Mesendoderm (in vitro differentiated cells): Measurements from ENCODE around the gene KCNK18.
A peak's percentile ranks its signal among the peaks of the same experiment; 100 is the strongest.

ENCODE experiments used
- DNase-seq: peaks from one replicate; pipeline ENCODE4 v3.0.0; 2013
- H2AK5ac ChIP-seq: 2 replicates; pipeline ENCODE4 v1.6.1; 2013; ENCODE audit warnings: low read length, inconsistent platforms
- H2BK120ac ChIP-seq: 2 replicates; pipeline ENCODE4 v1.6.1; 2013; ENCODE audit warnings: low read depth, mild to moderate bottlenecking, low read length, moderate library complexity, mixed read lengths
- H2BK15ac ChIP-seq: replicated peaks from 2 replicates; pipeline ENCODE4 v1.6.1; 2013; ENCODE audit warnings: low read depth, mild to moderate bottlenecking, moderate library complexity
- H2BK5ac ChIP-seq: 2 replicates; pipeline ENCODE4 v1.6.1; 2013; ENCODE audit warnings: low read length, inconsistent platforms
- H3K18ac ChIP-seq: 2 replicates; pipeline ENCODE4 v1.6.1; 2013; ENCODE audit warnings: mild to moderate bottlenecking, low read length, mixed read lengths
- H3K23ac ChIP-seq: one replicate; pipeline ENCODE4 v1.6.1; 2013; ENCODE audit warnings: low read length
- H3K27ac ChIP-seq: 2 replicates; pipeline ENCODE4 v1.5.1; 2013; ENCODE audit warnings: low read depth, mild to moderate bottlenecking, inconsistent platforms, low read length, moderate library complexity
- H3K27me3 ChIP-seq: 2 replicates; pipeline ENCODE4 v1.6.1; 2013; ENCODE audit warnings: low read length, control low read depth, mild to moderate bottlenecking, inconsistent platforms; ENCODE audit not compliant: insufficient read depth, poor library complexity
- H3K36me3 ChIP-seq: 2 replicates; pipeline ENCODE4 v1.6.1; 2013; ENCODE audit warnings: low read length, inconsistent platforms; ENCODE audit not compliant: control insufficient read depth, insufficient read depth
- H3K4ac ChIP-seq: one replicate; pipeline ENCODE4 v1.6.1; 2013; ENCODE audit warnings: low read depth, mild to moderate bottlenecking, low read length, moderate library complexity
- H3K4me1 ChIP-seq: 2 replicates; pipeline ENCODE4 v1.6.1; 2013; ENCODE audit warnings: low read depth, low read length, inconsistent platforms; ENCODE audit not compliant: control insufficient read depth
- H3K4me2 ChIP-seq: 2 replicates; pipeline ENCODE4 v1.6.1; 2013; ENCODE audit warnings: low read length
- H3K4me3 ChIP-seq: 2 replicates; pipeline ENCODE4 v1.5.1; 2013; ENCODE audit warnings: mild to moderate bottlenecking, low read length
- H3K56ac ChIP-seq: one replicate; pipeline ENCODE4 v1.6.1; 2013; ENCODE audit warnings: low read length
- H3K79me1 ChIP-seq: 2 replicates; pipeline ENCODE4 v1.6.1; 2013; ENCODE audit warnings: low read length, inconsistent platforms
- H3K79me2 ChIP-seq: 2 replicates; pipeline ENCODE4 v1.6.1; 2013; ENCODE audit warnings: mild to moderate bottlenecking, low read length; ENCODE audit not compliant: control insufficient read depth, insufficient read depth
- H3K9ac ChIP-seq: 2 replicates; pipeline ENCODE4 v1.6.1; 2013; ENCODE audit warnings: low read length, inconsistent platforms
- H4K5ac ChIP-seq: one replicate; pipeline ENCODE4 v1.6.1; 2013; ENCODE audit warnings: low read length
- H4K8ac ChIP-seq: one replicate; pipeline ENCODE4 v1.6.1; 2013; ENCODE audit warnings: low read depth, mild to moderate bottlenecking, control low read depth, low read length, moderate library complexity
- whole genome bisulfite sequencing: extraction: QIAGEN DNeasy Blood & Tissue Kit; methylation state at CpG from one replicate; pipeline ENCODE4 v1.1.7; 2013; ENCODE audit warnings: low lambda C conversion rate, missing lambda C conversion rate; ENCODE audit not compliant: insufficient coverage; ENCODE audit errors: extremely low coverage; 5-methylcytosine and 5-hydroxymethylcytosine counted together

Gene KCNK18

GRCh38 chr10:117175215-117175900 lies 21.9 kb upstream of the KCNK18 start:
- no peak for DNase-seq
- H4K5ac ChIP-seq: no peak overlapping the region
- H3K4me2 ChIP-seq: peak overlapping the region; percentile 60
- H2BK5ac ChIP-seq: no peak overlapping the region
- H3K56ac ChIP-seq: peak overlapping the region; percentile 6
- no peaks in the 10 kb centered on the region for H3K36me3 ChIP-seq
- no peaks in the 10 kb centered on the region for H3K79me1 ChIP-seq
- H3K4me3 ChIP-seq: peak overlapping the region; percentile 2
- no peak overlapping the region for H3K23ac ChIP-seq
- no peak overlapping the region for H2BK15ac ChIP-seq
- no CpG with 5 or more reads among the region's 46 CpGs for WGBS
- no peak overlapping the region for H3K18ac ChIP-seq
- H3K27ac ChIP-seq: no peak overlapping the region
- H2AK5ac ChIP-seq: no peak overlapping the region
- no peak overlapping the region for H2BK120ac ChIP-seq
- peak overlapping the region; percentile 4 for H3K9ac ChIP-seq
- H3K4ac ChIP-seq: no peak overlapping the region
- H3K79me2 ChIP-seq: no peaks in the 10 kb centered on the region
- H3K4me1 ChIP-seq: peaks cover 2% of the 10 kb centered on the region
- H4K8ac ChIP-seq: no peak overlapping the region
- H3K27me3 ChIP-seq: peaks cover 11% of the 10 kb centered on the region

- peak; percentile 71 for DNase-seq
- Histone ChIP-seq H2BK120ac (no peak overlapping the region), H3K4me3 (no peak overlapping the region), H3K9ac (no peak overlapping the region), H3K79me2 (no peaks in the 10 kb centered on the region), H3K79me1 (no peaks in the 10 kb centered on the region), H3K27ac (no peak overlapping the region), H3K56ac (no peak overlapping the region), H4K8ac (no peak overlapping the region), H3K23ac (no peak overlapping the region), H2BK15ac (no peak overlapping the region), H3K4me2 (peak overlapping the region; percentile 60), H3K4ac (no peak overlapping the region), H3K36me3 (no peaks in the 10 kb centered on the region), H2BK5ac (no peak overlapping the region), H3K4me1 (peaks cover 2% of the 10 kb centered on the region), H3K18ac (no peak overlapping the region), H2AK5ac (no peak overlapping the region), H3K27me3 (peaks cover 11% of the 10 kb centered on the region), H4K5ac (no peak overlapping the region)
- WGBS: no CpG with 5 or more reads among the region's 12 CpGs
These were observed 21.3 kb upstream of the KCNK18 start for GRCh38 chr10:117175901-117176534.

GRCh38 chr10:117178190-117178589 lies 19.1 kb upstream of the KCNK18 start:
- peaks cover 2% of the 10 kb centered on the region for H3K4me1 ChIP-seq
- H3K9ac ChIP-seq: no peak overlapping the region
- no peak overlapping the region for H3K23ac ChIP-seq
- no peak overlapping the region for H3K4me2 ChIP-seq
- H2BK5ac ChIP-seq: no peak overlapping the region
- H3K4me3 ChIP-seq: no peak overlapping the region
- H2AK5ac ChIP-seq: no peak overlapping the region
- H2BK120ac ChIP-seq: no peak overlapping the region
- no peaks in the 10 kb centered on the region for H3K79me1 ChIP-seq
- no peak for DNase-seq
- H3K36me3 ChIP-seq: no peaks in the 10 kb centered on the region
- H2BK15ac ChIP-seq: no peak overlapping the region
- H3K27me3 ChIP-seq: peaks cover 3% of the 10 kb centered on the region
- H4K8ac ChIP-seq: no peak overlapping the region
- no peak overlapping the region for H3K56ac ChIP-seq
- no peak overlapping the region for H4K5ac ChIP-seq
- H3K18ac ChIP-seq: no peak overlapping the region
- H3K27ac ChIP-seq: no peak overlapping the region
- no peak overlapping the region for H3K4ac ChIP-seq
- no peaks in the 10 kb centered on the region for H3K79me2 ChIP-seq
- no CpG with 5 or more reads among the region's 3 CpGs for WGBS

- Histone ChIP-seq H3K4me2 (no peak overlapping the region), H4K5ac (no peak overlapping the region), H3K9ac (no peak overlapping the region), H2BK5ac (no peak overlapping the region), H4K8ac (no peak overlapping the region), H3K79me1 (no peaks in the 10 kb centered on the region), H3K4ac (no peak overlapping the region), H2BK120ac (no peak overlapping the region), H3K18ac (no peak overlapping the region), H3K4me3 (no peak overlapping the region), H2BK15ac (no peak overlapping the region), H3K27ac (no peak overlapping the region), H3K4me1 (no peaks in the 10 kb centered on the region), H3K23ac (no peak overlapping the region), H3K27me3 (no peaks in the 10 kb centered on the region), H3K56ac (no peak overlapping the region), H3K36me3 (no peaks in the 10 kb centered on the region), H3K79me2 (no peaks in the 10 kb centered on the region), H2AK5ac (no peak overlapping the region)
- no CpG with 5 or more reads among the region's 10 CpGs for WGBS
- DNase-seq: no peak
These were observed 13.0 kb upstream of the KCNK18 start for GRCh38 chr10:117184296-117184695.

- H3K4me1 ChIP-seq: no peaks in the 10 kb centered on the region
- no peak overlapping the region for H2BK5ac ChIP-seq
- no peak overlapping the region for H4K5ac ChIP-seq
- H3K79me2 ChIP-seq: no peaks in the 10 kb centered on the region
- H2AK5ac ChIP-seq: no peak overlapping the region
- no CpG with 5 or more reads among the region's 3 CpGs for WGBS
- H3K79me1 ChIP-seq: no peaks in the 10 kb centered on the region
- H3K56ac ChIP-seq: no peak overlapping the region
- H3K4me3 ChIP-seq: no peak overlapping the region
- no peak overlapping the region for H2BK120ac ChIP-seq
- no peak overlapping the region for H4K8ac ChIP-seq
- H3K9ac ChIP-seq: no peak overlapping the region
- H3K4ac ChIP-seq: no peak overlapping the region
- no peaks in the 10 kb centered on the region for H3K36me3 ChIP-seq
- H3K27ac ChIP-seq: no peak overlapping the region
- H3K18ac ChIP-seq: no peak overlapping the region
- no peak overlapping the region for H3K4me2 ChIP-seq
- no peaks in the 10 kb centered on the region for H3K27me3 ChIP-seq
- H3K23ac ChIP-seq: no peak overlapping the region
- no peak overlapping the region for H2BK15ac ChIP-seq
- DNase-seq: no peak
These were observed 12.5 kb upstream of the KCNK18 start for GRCh38 chr10:117184821-117185220.
